Fibroblast of the aortic adventitia (primary cell): ENCODE measurements around the gene ADIPOR2. TPM values are rescaled to one million over a fixed set of nuclear protein-coding genes. Genes with fewer than 3 reads are reported as not detected.

Experiments
- DNase-seq: peaks from one replicate; pipeline ENCODE4 v3.0.0-alpha.2; 2010; ENCODE audit warnings: low read depth
- H3K4me3 ChIP-seq: 2 replicates; pipeline ENCODE4 v1.5.1; 2011; ENCODE audit warnings: low read depth, mild to moderate bottlenecking, control low read depth, low read length, moderate library complexity
- CTCF ChIP-seq: IDR thresholded peaks from 2 replicates; pipeline ENCODE4 v1.5.1; 2011; ENCODE audit warnings: mild to moderate bottlenecking, low read length, control low read depth, inconsistent platforms; ENCODE audit not compliant: insufficient read depth
- total RNA-seq: library from RNA; depleted of rRNA; stranded (reverse); fragments of >200 nt; gene quantifications from 2 replicates; pipeline ENCODE4 v1.2.3, GENCODE V29; 2012; ENCODE audit warnings: low replicate concordance

The ADIPOR2 gene
- total RNA-seq, 1 donor, result 26.0 TPM

- DNase-seq, result no peak
- peak; percentile 13 for TF ChIP-seq CTCF
- H3K4me3 ChIP-seq, result no peak overlapping the region
Measured at GRCh38 chr12:1800401-1801302, 109.8 kb downstream of the ADIPOR2 start.

GRCh38 chr12:1801303-1801975, 110.6 kb downstream of the ADIPOR2 start:
- no peak overlapping the region for H3K4me3 ChIP-seq
- peak; percentile 31 for DNase-seq
- TF ChIP-seq CTCF, result no peak

- DNase-seq, result no peak
- H3K4me3 ChIP-seq, result no peak overlapping the region
- no peak for TF ChIP-seq CTCF
Measured at GRCh38 chr12:1803736-1804135, 112.9 kb downstream of the ADIPOR2 start.

- no peak for TF ChIP-seq CTCF
- peak; percentile 90 for DNase-seq
- no peak overlapping the region for H3K4me3 ChIP-seq
Measured at GRCh38 chr12:1804545-1805332, 113.9 kb downstream of the ADIPOR2 start.

- no peak for TF ChIP-seq CTCF
- no peak for DNase-seq
Measured at GRCh38 chr12:1805441-1806081, 114.7 kb downstream of the ADIPOR2 start.

More at GRCh38 chr12:1805441-1806081, 114.7 kb downstream of the ADIPOR2 start:
- no peak overlapping the region for H3K4me3 ChIP-seq
